GM13976 (cell line): ENCODE measurements around the gene PODXL2.

ENCODE experiments used
- DNase-seq: peaks from one replicate; pipeline ENCODE4 v3.0.0; 2012; ENCODE audit warnings: low spot score
- in situ Hi-C: fragments of 300-500 bp; cut with MboI; formaldehyde crosslinking; loops from one replicate; pipeline ENCODE4 v1.12.0; 2022; ENCODE audit warnings: low sequenced_read_pairs, mixed read lengths, inconsistent platforms; ENCODE audit not compliant: unreplicated experiment
- TF ChIP-seq, protein P1 (sequence below): IDR thresholded peaks from 2 replicates; pipeline ENCODE4 v1.5.1; 2012; ENCODE audit warnings: borderline replicate concordance, mild to moderate bottlenecking; ENCODE audit not compliant: insufficient read depth; ENCODE audit errors: extremely low read depth, missing control alignments, control extremely low read depth

Gene PODXL2

DNA sequence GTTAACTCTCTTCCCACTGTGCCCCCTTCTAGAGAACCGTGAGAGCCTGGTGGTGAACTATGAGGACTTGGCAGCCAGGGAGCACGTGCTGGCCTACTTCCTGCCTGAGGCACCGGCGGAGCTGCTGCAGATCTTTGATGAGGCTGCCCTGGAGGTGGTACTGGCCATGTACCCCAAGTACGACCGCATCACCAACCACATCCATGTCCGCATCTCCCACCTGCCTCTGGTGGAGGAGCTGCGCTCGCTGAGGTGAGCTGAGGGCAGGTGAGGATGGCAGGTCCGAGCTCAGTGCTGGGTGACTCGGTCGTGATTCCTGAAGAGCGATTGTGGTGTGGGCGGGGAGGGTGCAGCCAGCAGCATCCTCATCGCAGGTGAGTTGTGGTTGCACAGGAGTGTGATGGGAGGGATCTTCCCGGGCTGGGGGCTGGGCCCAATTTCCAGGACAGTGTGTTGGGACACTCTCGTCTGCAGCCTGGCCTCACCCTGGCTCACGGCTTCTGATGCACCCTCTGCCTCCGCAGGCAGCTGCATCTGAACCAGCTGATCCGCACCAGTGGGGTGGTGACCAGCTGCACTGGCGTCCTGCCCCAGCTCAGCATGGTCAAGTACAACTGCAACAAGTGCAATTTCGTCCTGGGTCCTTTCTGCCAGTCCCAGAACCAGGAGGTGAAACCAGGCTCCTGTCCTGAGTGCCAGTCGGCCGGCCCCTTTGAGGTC is 22.7 kb upstream of the PODXL2 start:
- in situ Hi-C loops: no loop called here
- no peak for DNase-seq
- TF ChIP-seq, protein P1, sequence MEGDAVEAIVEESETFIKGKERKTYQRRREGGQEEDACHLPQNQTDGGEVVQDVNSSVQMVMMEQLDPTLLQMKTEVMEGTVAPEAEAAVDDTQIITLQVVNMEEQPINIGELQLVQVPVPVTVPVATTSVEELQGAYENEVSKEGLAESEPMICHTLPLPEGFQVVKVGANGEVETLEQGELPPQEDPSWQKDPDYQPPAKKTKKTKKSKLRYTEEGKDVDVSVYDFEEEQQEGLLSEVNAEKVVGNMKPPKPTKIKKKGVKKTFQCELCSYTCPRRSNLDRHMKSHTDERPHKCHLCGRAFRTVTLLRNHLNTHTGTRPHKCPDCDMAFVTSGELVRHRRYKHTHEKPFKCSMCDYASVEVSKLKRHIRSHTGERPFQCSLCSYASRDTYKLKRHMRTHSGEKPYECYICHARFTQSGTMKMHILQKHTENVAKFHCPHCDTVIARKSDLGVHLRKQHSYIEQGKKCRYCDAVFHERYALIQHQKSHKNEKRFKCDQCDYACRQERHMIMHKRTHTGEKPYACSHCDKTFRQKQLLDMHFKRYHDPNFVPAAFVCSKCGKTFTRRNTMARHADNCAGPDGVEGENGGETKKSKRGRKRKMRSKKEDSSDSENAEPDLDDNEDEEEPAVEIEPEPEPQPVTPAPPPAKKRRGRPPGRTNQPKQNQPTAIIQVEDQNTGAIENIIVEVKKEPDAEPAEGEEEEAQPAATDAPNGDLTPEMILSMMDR: no peak

DNA sequence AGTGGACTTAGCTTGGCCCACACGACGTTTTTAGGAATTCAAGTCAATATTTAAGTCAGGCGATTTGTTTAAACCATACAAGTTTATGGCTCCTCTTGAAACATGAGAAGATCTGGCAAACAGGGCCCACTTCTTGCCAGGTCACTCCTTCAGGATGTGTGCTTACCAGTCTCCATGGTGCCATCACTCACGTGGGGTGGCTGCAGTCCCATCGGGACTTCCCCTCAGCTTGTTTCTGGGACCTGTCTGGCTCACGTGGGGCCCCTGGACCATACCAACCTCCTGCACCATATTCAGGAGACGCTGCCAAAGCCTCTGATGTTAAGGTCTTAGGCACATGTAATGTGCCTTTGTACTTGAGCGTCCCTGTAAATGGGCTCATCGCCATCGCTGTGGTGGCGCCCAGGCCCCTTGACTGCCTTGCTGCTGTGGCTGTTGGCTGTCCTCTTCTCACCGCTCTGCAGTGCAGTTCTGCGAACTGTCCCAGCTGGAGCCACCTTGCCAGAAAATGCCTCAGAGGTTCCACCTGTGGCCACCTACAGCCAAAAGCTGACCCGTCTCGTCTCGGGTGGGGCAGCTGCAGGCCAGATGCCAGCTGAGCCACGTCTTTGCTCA is 21.9 kb upstream of the PODXL2 start:
- TF ChIP-seq, protein P1: no peak
- in situ Hi-C loops: no loop called here
- DNase-seq: no peak

- no peak for DNase-seq
- in situ Hi-C loops: no loop called here
- TF ChIP-seq, protein P1: no peak
Observed at GRCh38 chr3:127607675-127608361, 21.2 kb upstream of the PODXL2 start.

GRCh38 chr3:127608362-127608718 is 20.6 kb upstream of the PODXL2 start:
- no peak for DNase-seq
- in situ Hi-C loops: no loop called here
- TF ChIP-seq, protein P1: no peak

DNA sequence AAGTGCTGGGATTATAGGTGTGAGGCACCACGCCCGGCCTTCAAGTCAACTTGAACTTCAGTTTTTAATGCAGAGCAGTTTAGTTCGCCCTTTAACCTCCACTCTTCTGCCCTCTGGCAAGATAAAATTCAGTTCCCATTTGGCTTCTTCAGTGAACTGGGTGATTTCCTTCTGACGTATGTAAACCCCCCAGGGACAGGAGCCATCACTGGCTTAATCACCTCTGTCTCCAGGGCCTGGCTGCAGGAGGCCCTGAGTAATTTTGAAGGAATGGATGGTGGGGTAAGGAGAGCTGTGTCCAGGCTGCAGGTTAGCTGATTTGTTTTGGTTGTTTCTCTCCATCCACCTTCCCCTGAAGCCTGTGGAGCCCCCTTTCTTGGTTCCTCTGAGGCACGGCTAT is 18.9 kb upstream of the PODXL2 start:
- no peak for DNase-seq
- in situ Hi-C loops: no loop called here
- TF ChIP-seq, protein P1: no peak

DNA sequence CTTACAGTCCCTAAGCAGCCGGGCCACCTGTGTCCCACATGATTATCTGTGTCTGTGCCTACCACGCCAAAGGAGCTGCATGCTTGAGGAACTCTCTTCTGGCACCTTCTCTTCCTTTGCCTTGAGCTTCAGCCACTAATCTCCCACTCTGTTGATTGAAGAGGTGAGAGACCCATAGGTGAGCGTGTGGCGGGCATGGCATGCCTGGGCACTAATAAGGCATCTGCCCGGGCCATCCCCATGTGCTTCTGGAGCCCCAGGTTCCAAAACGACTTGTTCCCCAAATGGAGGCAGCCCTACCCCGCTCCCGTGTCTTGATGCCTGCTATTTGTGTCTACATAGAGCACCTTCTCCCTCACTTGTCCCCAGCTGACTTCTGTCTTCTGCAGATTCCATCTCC is 17.7 kb upstream of the PODXL2 start:
- TF ChIP-seq, protein P1: no peak
- DNase-seq: no peak
- in situ Hi-C loops: no loop called here
